K562 (cell line): ENCODE measurements around the gene ITK. TPM values are rescaled to one million over a fixed set of nuclear protein-coding genes. Genes with fewer than 3 reads are reported as not detected.

Experiments
- ATAC-seq: fragments of 200-7000 bp; cut with Tn5 transposase; 3 replicates; pipeline ENCODE4 v1.9.1; 2020; ENCODE audit warnings: moderate library complexity
- BruUV-seq: library from RNA; stranded (reverse); fragments of 400-500 nt; replicated peaks from 2 replicates; lab custom pipeline; 2021; lab: Mats Ljungman, UMichigan
- CTCF ChIA-PET: fragments of 300-600 bp; formaldehyde crosslinking; extraction: SDS; loops from one replicate; lab custom pipeline; 2021; ENCODE audit warnings: low intra/inter-chr PET ratio; lab: Yijun Ruan, JAX
- POLR2A ChIA-PET: fragments of 300-600, 350-650 bp; sonication (Branson Sonifier 250); formaldehyde crosslinking; extraction: SDS; loops from one replicate; lab custom pipeline; 2021; ENCODE audit warnings: antibody characterized with exemption, inconsistent platforms; lab: Yijun Ruan, JAX
- DNase-seq, 4 experiments: peaks; one replicate each; pipeline versions ENCODE4 v3.0.0 to v3.0.0-alpha.2; 2011 to 2018; ENCODE audit warnings: low spot score in 3 of 4, mixed read lengths in 3 of 4; ENCODE audit errors: extremely low read depth in 1 of 4
- FAIRE-seq: peaks from 2 replicates; lab custom pipeline; 2011; peaks lifted over from hg19 to GRCh38; lab: Jason Lieb, UNC
- H2AFZ ChIP-seq: 2 replicates; pipeline ENCODE4 v1.6.0; 2011; ENCODE audit warnings: low read depth, low read length, control low read depth, inconsistent platforms
- H3K27ac ChIP-seq: fragments of 200-600 bp; 3 replicates; pipeline ENCODE4 v1.8.0; 2011; ENCODE audit warnings: low read depth, mild to moderate bottlenecking, control low read depth, inconsistent platforms, low read length, moderate library complexity, mixed read lengths; ENCODE audit errors: extremely low read depth
- H3K27me3 ChIP-seq, 2 experiments: fragments of 300-600 bp in 1 of 2; 2 replicates in 1 of 2; 3 replicates in 1 of 2; pipeline versions ENCODE4 v1.6.0 to v1.8.0; 2011; ENCODE audit warnings: inconsistent platforms in 2 of 2, low read length in 2 of 2, mild to moderate bottlenecking in 1 of 2, mixed read lengths in 1 of 2, moderate library complexity in 1 of 2; ENCODE audit not compliant: control insufficient read depth in 2 of 2, insufficient read depth in 2 of 2
- H3K36me3 ChIP-seq: fragments of 300-600 bp; 3 replicates; pipeline ENCODE4 v1.8.0; 2011; ENCODE audit warnings: mild to moderate bottlenecking, low read length, inconsistent platforms; ENCODE audit not compliant: control insufficient read depth, insufficient read depth
- H3K4me1 ChIP-seq, 2 experiments: fragments of 200-600 bp in 1 of 2; replicated peaks in 1 of 2; 2 replicates in 1 of 2; 3 replicates in 1 of 2; pipeline versions ENCODE4 v1.5.1 to v1.8.0; 2011; ENCODE audit warnings: inconsistent platforms in 2 of 2, low read length in 2 of 2, mild to moderate bottlenecking in 1 of 2, mixed read lengths in 1 of 2, moderate library complexity in 1 of 2; ENCODE audit not compliant: control insufficient read depth in 2 of 2, insufficient read depth in 2 of 2
- H3K4me2 ChIP-seq: 2 replicates; pipeline ENCODE4 v1.6.1; 2011; ENCODE audit warnings: low read length, control low read depth, inconsistent platforms, mixed read lengths; ENCODE audit not compliant: insufficient read depth
- H3K4me3 ChIP-seq: fragments of 200-600 bp; sonication (generic), shearing (Covaris generic); 2 replicates; pipeline ENCODE4 v1.5.1; 2016; ENCODE audit warnings: control low read depth, inconsistent platforms
- H3K79me2 ChIP-seq: fragments of 200-600 bp; 3 replicates; pipeline ENCODE4 v1.8.0; 2011; ENCODE audit warnings: low read length, inconsistent platforms; ENCODE audit not compliant: control insufficient read depth, insufficient read depth
- H3K9ac ChIP-seq, 2 experiments: 2 replicates each; pipeline versions ENCODE4 v1.6.0 to v1.6.1; 2011; ENCODE audit warnings: low read depth in 2 of 2, low read length in 2 of 2, control low read depth in 1 of 2, inconsistent platforms in 1 of 2, mild to moderate bottlenecking in 1 of 2, mixed read lengths in 1 of 2; ENCODE audit not compliant: insufficient read depth in 1 of 2
- H3K9me1 ChIP-seq: one replicate; pipeline ENCODE4 v1.6.0; 2011; ENCODE audit warnings: inconsistent platforms, mild to moderate bottlenecking, low read length, moderate library complexity; ENCODE audit not compliant: control insufficient read depth, insufficient read depth
- H3K9me3 ChIP-seq: replicated peaks from 2 replicates; pipeline ENCODE4 v1.5.1; 2011; ENCODE audit warnings: low read depth, low read length, inconsistent platforms; ENCODE audit not compliant: control insufficient read depth, insufficient read depth
- H4K20me1 ChIP-seq: replicated peaks from 2 replicates; pipeline ENCODE4 v1.6.1; 2011; ENCODE audit warnings: low read length, inconsistent platforms, mixed read lengths; ENCODE audit not compliant: control insufficient read depth, insufficient read depth
- HDAC2 ChIP-seq: fragments of 450-650 bp; IDR thresholded peaks from 2 replicates; pipeline ENCODE4 v1.6.1; 2016; ENCODE audit warnings: mild to moderate bottlenecking
- HDAC8 ChIP-seq: fragments of 450-650 bp; IDR thresholded peaks from 2 replicates; pipeline ENCODE4 v1.6.1; 2016; ENCODE audit warnings: mild to moderate bottlenecking, missing genetic modification characterization, moderate library complexity, missing compliant biosample characterization
- NFYB ChIP-seq: IDR thresholded peaks from 2 replicates; pipeline ENCODE4 v1.6.1; 2011; ENCODE audit warnings: mild to moderate bottlenecking, moderate library complexity; ENCODE audit not compliant: insufficient read length; ENCODE audit errors: extremely low read depth
- SMAD3 ChIP-seq: fragments of 450-650 bp; formaldehyde crosslinking; conservative IDR thresholded peaks from 2 replicates; pipeline ENCODE4 v1.4.0; 2020; ENCODE audit warnings: mild to moderate bottlenecking
- ZFP1 ChIP-seq: fragments of 450-650 bp; formaldehyde crosslinking; IDR thresholded peaks from 2 replicates; pipeline ENCODE4 v1.4.0; 2020; ENCODE audit warnings: mild to moderate bottlenecking, mixed read lengths
- ZNF274 ChIP-seq: IDR thresholded peaks from 2 replicates; pipeline ENCODE4 v1.6.1; 2011; ENCODE audit warnings: low read depth, mild to moderate bottlenecking, low read length, moderate library complexity, borderline replicate concordance
- WGBS: fragments of 100-300 bp; shearing (Covaris generic); methylation state at CpG from one replicate; pipeline ENCODE4 v1.1.6; 2016; ENCODE audit warnings: low coverage, mixed read lengths; ENCODE audit not compliant: insufficient coverage; ENCODE audit errors: missing lambda C conversion rate; 5-methylcytosine and 5-hydroxymethylcytosine counted together
- in situ Hi-C: fragments of 300-500 bp; cut with MboI; formaldehyde crosslinking; loops from 4 replicates; pipeline ENCODE4 v1.15.0; 2018; ENCODE audit warnings: inconsistent platforms, mixed read lengths
- intact Hi-C: fragments of 100-400 bp; cut with micrococcal nuclease; formaldehyde crosslinking; loops from 2 replicates; pipeline ENCODE4 v1.14.2; 2022
- polyA plus RNA-seq, 8 experiments: library from polyadenylated mRNA; depleted of rRNA in 4 of 8; stranded (reverse) in 5 of 8; unstranded in 3 of 8; fragments of >200 nt; fragmentation: Nextera tagmentation in 2 of 8; fragmentation: Illumina TruSeq in 1 of 8; extraction: Ambion mirVana in 2 of 8; extraction: Trizol in 1 of 8; gene quantifications; 2 replicates each; pipeline versions ENCODE4 v1.2.1 to v1.2.3, GENCODE V29; 2011 to 2014; ENCODE audit warnings: inconsistent platforms in 1 of 8, missing spikeins in 1 of 8
- total RNA-seq, 7 experiments: library from RNA; depleted of rRNA in 6 of 7; stranded (reverse); fragments of >200 nt in 6 of 7; fragmentation: Illumina TruSeq in 2 of 7; extraction: Trizol in 2 of 7; gene quantifications; 2 replicates each; pipeline versions ENCODE4 v1.2.1 to v1.2.3, GENCODE V29; 2011 to 2021; ENCODE audit warnings: low replicate concordance in 1 of 7
- TF ChIP-seq, protein P1 (sequence below): sonication (generic); formaldehyde crosslinking; IDR thresholded peaks from 2 replicates; pipeline ENCODE4 v1.8.0; 2022; ENCODE audit warnings: mild to moderate bottlenecking, missing genetic modification reagents

Gene ITK
- total and polyA plus RNA-seq, 9 of the 15 experiments (the other 6 are each of a cell fraction or from before 2014, with no cell fraction given): 0.04 to 0.75 TPM; not detected in 7

DNA sequence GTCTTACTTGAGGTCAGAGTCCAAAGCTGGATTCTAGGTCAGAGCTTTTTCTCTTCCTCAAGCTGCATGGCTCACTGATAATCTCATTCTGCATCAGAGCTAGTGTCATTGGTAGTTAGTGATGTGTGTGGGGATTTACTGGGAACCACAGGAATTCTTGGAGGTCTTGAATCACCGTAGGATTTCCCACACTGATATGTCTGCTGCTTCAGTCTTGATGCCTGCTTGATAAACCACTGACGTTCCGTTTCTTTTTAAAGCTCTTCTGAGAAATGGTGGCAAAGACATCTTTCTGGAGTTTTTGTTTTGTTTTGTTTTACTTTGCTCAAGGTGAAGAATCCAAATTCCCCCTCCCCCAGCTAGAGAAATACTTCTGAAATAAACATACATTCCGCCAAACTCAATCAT lies 13.4 kb upstream of the ITK start:
- WGBS: 0% methylated on average over 4 of the region's 4 CpGs
- POLR2A ChIA-PET: interaction anchor here (1.1 kb wide), 1 partner anchor 23 kb away, joined by 3 read pairs; no protein-coding TSS in a partner anchor
- FAIRE-seq: no peak

DNA sequence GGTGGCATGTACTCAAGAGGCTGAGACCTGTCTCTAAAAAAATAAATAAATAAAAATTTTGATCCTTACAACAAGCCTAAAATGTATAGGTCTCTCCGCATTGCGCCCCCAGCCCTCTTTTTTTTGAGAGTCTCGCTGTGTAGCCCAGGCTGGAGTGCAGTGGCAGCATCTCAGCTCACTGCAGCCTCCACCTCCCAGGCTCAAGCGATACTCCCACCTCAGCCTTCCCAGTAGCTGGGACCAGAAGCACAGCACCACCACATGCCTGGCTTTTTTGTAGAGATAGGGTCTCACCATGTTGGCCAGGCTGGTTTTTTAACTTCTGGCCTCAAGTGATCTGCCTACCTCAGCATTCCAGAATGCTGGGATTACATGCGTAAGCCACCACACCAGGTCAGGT lies 12.4 kb upstream of the ITK start:
- H3K79me2 ChIP-seq: no peaks in the 10 kb centered on the region
- no peak overlapping the region for H2AFZ ChIP-seq
- H3K27me3 ChIP-seq: peaks cover 3 to 20% of the 10 kb centered on the region in 2 experiments; a peak in 3 of 5 replicates
- no peak overlapping the region for H3K4me2 ChIP-seq
- POLR2A ChIA-PET: interaction anchor here (1.1 kb wide), 1 partner anchor 22 kb away, joined by 3 read pairs; no protein-coding TSS in a partner anchor
- no peaks in the 10 kb centered on the region for H3K9me3 ChIP-seq
- intact Hi-C loops (no loop called here), in situ Hi-C loops (no loop called here)
- H4K20me1 ChIP-seq: no peaks in the 10 kb centered on the region
- H3K27ac ChIP-seq: no peak overlapping the region
- no peaks in the 10 kb centered on the region for H3K36me3 ChIP-seq
- 6% methylated on average over 5 of the region's 5 CpGs for WGBS
- H3K4me1 ChIP-seq: no peaks in the 10 kb centered on the region
- no peak for ATAC-seq
- H3K4me3 ChIP-seq: no peak overlapping the region
- no TSS peak for BruUV-seq
- CTCF ChIA-PET: no interaction called here
- no peak for FAIRE-seq
- H3K9ac ChIP-seq: no peak overlapping the region
- H3K9me1 ChIP-seq: no peaks in the 10 kb centered on the region
- DNase-seq: no peak
- TF ChIP-seq ZNF274: no peak
- no peak for TF ChIP-seq NFYB

More for the DNA sequence above, 13.4 kb upstream of the ITK start:
- ATAC-seq: no peak
- CTCF ChIA-PET: no interaction called here
- peaks cover 6 to 30% of the 10 kb centered on the region in 2 experiments; a peak in 3 of 5 replicates for H3K27me3 ChIP-seq
- no peaks in the 10 kb centered on the region for H3K9me1 ChIP-seq
- H3K27ac ChIP-seq: no peak overlapping the region
- H3K4me1 ChIP-seq: no peaks in the 10 kb centered on the region
- no peaks in the 10 kb centered on the region for H3K36me3 ChIP-seq
- H3K79me2 ChIP-seq: no peaks in the 10 kb centered on the region
- TF ChIP-seq, protein P1, sequence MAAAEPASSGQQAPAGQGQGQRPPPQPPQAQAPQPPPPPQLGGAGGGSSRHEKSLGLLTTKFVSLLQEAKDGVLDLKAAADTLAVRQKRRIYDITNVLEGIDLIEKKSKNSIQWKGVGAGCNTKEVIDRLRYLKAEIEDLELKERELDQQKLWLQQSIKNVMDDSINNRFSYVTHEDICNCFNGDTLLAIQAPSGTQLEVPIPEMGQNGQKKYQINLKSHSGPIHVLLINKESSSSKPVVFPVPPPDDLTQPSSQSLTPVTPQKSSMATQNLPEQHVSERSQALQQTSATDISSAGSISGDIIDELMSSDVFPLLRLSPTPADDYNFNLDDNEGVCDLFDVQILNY (CRISPR knock-in tag): no peak
- TF ChIP-seq ZFP1 (CRISPR knock-in tag) (no peak), SMAD3 (CRISPR knock-in tag) (no peak), HDAC2 (no peak), HDAC8 (tag) (no peak)
- TF ChIP-seq, all 486 proteins: peak for 0
- intact Hi-C loops (no loop called here), in situ Hi-C loops (no loop called here)
- no peak for DNase-seq
- H3K4me2 ChIP-seq: no peak overlapping the region
- H3K4me3 ChIP-seq: no peak overlapping the region
- no peak overlapping the region for H2AFZ ChIP-seq
- no peaks in the 10 kb centered on the region for H3K9me3 ChIP-seq
- BruUV-seq: no TSS peak
- no peak overlapping the region for H3K9ac ChIP-seq
- no peaks in the 10 kb centered on the region for H4K20me1 ChIP-seq
